Activated gamma-delta T cell treated with anti-CD3 and anti-CD28 coated beads, Interleukin-2, amount 50 U/mL, for 16 hours (primary cell): Measurements from ENCODE around the gene UGT2B10.
"Not testable (repeated sequence)": the region's sequence is repeated elsewhere in the genome, so short reads cannot be mapped to it uniquely, and the experiment has no call there.

Source experiments
- DNase-seq: peaks from one replicate; pipeline ENCODE4 v3.0.0-alpha.2; 2020; ENCODE audit warnings: low read depth

The UGT2B10 gene

GRCh38 chr4:68815617-68816409, at the start of gene UGT2B10:
UGT2B10 (plus strand) TSS chr4:68815994; CDS start chr4:68816020, 26 bp downstream.
- not testable (repeated sequence) for DNase-seq

- not testable (repeated sequence) for DNase-seq
These were observed 44.0 kb upstream of the UGT2B10 start for GRCh38 chr4:68771836-68772235.

- DNase-seq = no peak
These were observed 42.1 kb upstream of the UGT2B10 start for GRCh38 chr4:68773699-68774098.

GRCh38 chr4:68780232-68780631, 35.6 kb upstream of the UGT2B10 start:
- no peak for DNase-seq

GRCh38 chr4:68797048-68797447, 18.7 kb upstream of the UGT2B10 start:
- no peak for DNase-seq

GRCh38 chr4:68797618-68798017, 18.2 kb upstream of the UGT2B10 start:
- DNase-seq = no peak

- DNase-seq = no peak
These were observed 12.8 kb upstream of the UGT2B10 start for GRCh38 chr4:68803013-68803412.

- no peak for DNase-seq
These were observed 7.7 kb upstream of the UGT2B10 start for GRCh38 chr4:68808060-68808459.

GRCh38 chr4:68810919-68811318, 4.9 kb upstream of the UGT2B10 start:
- DNase-seq = no peak

GRCh38 chr4:68816410-68817265, 844 bp downstream of the UGT2B10 start:
- not testable (repeated sequence) for DNase-seq

GRCh38 chr4:68817386-68817785, 1.6 kb downstream of the UGT2B10 start:
- no peak for DNase-seq

GRCh38 chr4:68818030-68818462, 2.3 kb downstream of the UGT2B10 start:
- DNase-seq = not testable (repeated sequence)

GRCh38 chr4:68831642-68832041, 15.8 kb downstream of the UGT2B10 start:
- no peak for DNase-seq

- DNase-seq = no peak
These were observed 34.5 kb downstream of the UGT2B10 start for GRCh38 chr4:68850293-68850692.

- DNase-seq = no peak
These were observed 40.0 kb downstream of the UGT2B10 start for GRCh38 chr4:68855771-68856170.

- no peak for DNase-seq
These were observed 42.2 kb downstream of the UGT2B10 start for GRCh38 chr4:68858039-68858438.

- DNase-seq = no peak
These were observed 43.9 kb downstream of the UGT2B10 start for GRCh38 chr4:68859655-68860054.

GRCh38 chr4:68861057-68861456, 45.3 kb downstream of the UGT2B10 start:
- no peak for DNase-seq

- DNase-seq = no peak
These were observed 48.8 kb downstream of the UGT2B10 start for GRCh38 chr4:68864438-68865187.

GRCh38 chr4:68865188-68865638, 49.4 kb downstream of the UGT2B10 start:
- DNase-seq = no peak

- DNase-seq = no peak
These were observed 50.0 kb downstream of the UGT2B10 start for GRCh38 chr4:68865760-68866159.

- DNase-seq = no peak
These were observed 53.5 kb downstream of the UGT2B10 start for GRCh38 chr4:68869274-68869773.
